GM18507 (cell line): ENCODE results near the gene PLXNA4.

Source experiments
- DNase-seq: peaks from one replicate; pipeline ENCODE4 v3.0.0; 2011; ENCODE audit warnings: low read depth; ENCODE audit not compliant: insufficient read length; ENCODE audit errors: extremely low spot score
- FAIRE-seq: peaks from 2 replicates; lab custom pipeline; 2011; peaks lifted over from hg19 to GRCh38; lab: Jason Lieb, UNC

The PLXNA4 gene

GRCh38 chr7:132161533-132161915 lies 414.7 kb downstream of the PLXNA4 start:
- no peak for FAIRE-seq
- no peak for DNase-seq

GRCh38 chr7:132160611-132161532 lies 415.4 kb downstream of the PLXNA4 start:
- DNase-seq = no peak
- no peak for FAIRE-seq

GRCh38 chr7:132158841-132159240 lies 417.4 kb downstream of the PLXNA4 start:
- no peak for FAIRE-seq
- no peak for DNase-seq

GRCh38 chr7:132158166-132158565 lies 418.1 kb downstream of the PLXNA4 start:
- FAIRE-seq = no peak
- no peak for DNase-seq

GRCh38 chr7:132155715-132156114 lies 420.6 kb downstream of the PLXNA4 start:
- FAIRE-seq = no peak

GRCh38 chr7:132154695-132155471 lies 421.4 kb downstream of the PLXNA4 start:
- FAIRE-seq = no peak

More at GRCh38 chr7:132155715-132156114, 420.6 kb downstream of the PLXNA4 start:
- DNase-seq = no peak

GRCh38 chr7:132154248-132154647 lies 422.0 kb downstream of the PLXNA4 start:
- DNase-seq = no peak
- no peak for FAIRE-seq

More at GRCh38 chr7:132154695-132155471, 421.4 kb downstream of the PLXNA4 start:
- no peak for DNase-seq

GRCh38 chr7:132152131-132152889 lies 424.0 kb downstream of the PLXNA4 start:
- no peak for FAIRE-seq
- DNase-seq = no peak

GRCh38 chr7:132150711-132151110 lies 425.6 kb downstream of the PLXNA4 start:
- FAIRE-seq = no peak

GRCh38 chr7:132149436-132150304 lies 426.6 kb downstream of the PLXNA4 start:
- FAIRE-seq (no peak), DNase-seq (no peak)

More at GRCh38 chr7:132150711-132151110, 425.6 kb downstream of the PLXNA4 start:
- DNase-seq = no peak

GRCh38 chr7:132148876-132149275 lies 427.4 kb downstream of the PLXNA4 start:
- DNase-seq = no peak
- FAIRE-seq = no peak

- DNase-seq = no peak
- no peak for FAIRE-seq
Measured at GRCh38 chr7:132145466-132145865, 430.8 kb downstream of the PLXNA4 start.

GRCh38 chr7:132145063-132145462 lies 431.2 kb downstream of the PLXNA4 start:
- FAIRE-seq (no peak), DNase-seq (no peak)

- no peak for DNase-seq
- FAIRE-seq = no peak
Measured at GRCh38 chr7:132142006-132142405, 434.3 kb downstream of the PLXNA4 start.

- FAIRE-seq (no peak), DNase-seq (no peak)
Measured at GRCh38 chr7:132141109-132141508, 435.2 kb downstream of the PLXNA4 start.

GRCh38 chr7:132140341-132140740 lies 435.9 kb downstream of the PLXNA4 start:
- DNase-seq (no peak), FAIRE-seq (no peak)

- no peak for FAIRE-seq
- no peak for DNase-seq
Measured at GRCh38 chr7:132138817-132139216, 437.5 kb downstream of the PLXNA4 start.

- FAIRE-seq (no peak), DNase-seq (no peak)
Measured at GRCh38 chr7:132137681-132138080, 438.6 kb downstream of the PLXNA4 start.
